Measurements from ENCODE around the gene CSTPP1.

The CSTPP1 gene

GRCh38 chr11:47136327-47136726 lies 199.8 kb downstream of the CSTPP1 start:
- DNase-seq (ENCODE audit: low read depth): no peak

GRCh38 chr11:47136921-47137320 lies 200.4 kb downstream of the CSTPP1 start:
- DNase-seq (ENCODE audit: low read depth): no peak

- DNase-seq (ENCODE audit: low read depth): no peak
These were observed 200.9 kb downstream of the CSTPP1 start for GRCh38 chr11:47137476-47137875.

GRCh38 chr11:47139878-47140277 lies 203.3 kb downstream of the CSTPP1 start:
- DNase-seq (ENCODE audit: low read depth): no peak

GRCh38 chr11:47143322-47143721 lies 206.8 kb downstream of the CSTPP1 start:
- DNase-seq (ENCODE audit: low read depth): no peak

GRCh38 chr11:47144541-47144940 lies 208.0 kb downstream of the CSTPP1 start:
- DNase-seq (ENCODE audit: low read depth): no peak

GRCh38 chr11:47147250-47147649 lies 210.7 kb downstream of the CSTPP1 start:
- no peak for DNase-seq (ENCODE audit: low read depth)

GRCh38 chr11:47147681-47148080 lies 211.1 kb downstream of the CSTPP1 start:
- DNase-seq (ENCODE audit: low read depth): no peak

GRCh38 chr11:47148270-47148669 lies 211.7 kb downstream of the CSTPP1 start:
- DNase-seq (ENCODE audit: low read depth): no peak

- no peak for DNase-seq (ENCODE audit: low read depth)
These were observed 212.5 kb downstream of the CSTPP1 start for GRCh38 chr11:47148903-47149531.

- no peak for DNase-seq (ENCODE audit: low read depth)
These were observed 213.2 kb downstream of the CSTPP1 start for GRCh38 chr11:47149782-47150181.

- DNase-seq (ENCODE audit: low read depth): no peak
These were observed 215.8 kb downstream of the CSTPP1 start for GRCh38 chr11:47152126-47152952.

- DNase-seq (ENCODE audit: low read depth): no peak
These were observed 216.7 kb downstream of the CSTPP1 start for GRCh38 chr11:47152953-47153950.

- no peak for DNase-seq (ENCODE audit: low read depth)
These were observed 218.3 kb downstream of the CSTPP1 start for GRCh38 chr11:47154616-47155570.

- no peak for DNase-seq (ENCODE audit: low read depth)
These were observed 219.3 kb downstream of the CSTPP1 start for GRCh38 chr11:47155879-47156278.

GRCh38 chr11:47156333-47156732 lies 219.8 kb downstream of the CSTPP1 start:
- no peak for DNase-seq (ENCODE audit: low read depth)

GRCh38 chr11:47156951-47157350 lies 220.4 kb downstream of the CSTPP1 start:
- DNase-seq (ENCODE audit: low read depth): no peak

- no peak for DNase-seq (ENCODE audit: low read depth)
These were observed 221.2 kb downstream of the CSTPP1 start for GRCh38 chr11:47157805-47158204.

GRCh38 chr11:47158242-47158641 lies 221.7 kb downstream of the CSTPP1 start:
- DNase-seq (ENCODE audit: low read depth): no peak

GRCh38 chr11:47160753-47161133 lies 224.2 kb downstream of the CSTPP1 start:
- DNase-seq (ENCODE audit: low read depth): no peak

All from activated T-helper 1 cell treated with Interleukin-2 at 50 U/mL for 16 hours (primary cell).